Heart left ventricle (tissue), 16 donors: ENCODE data around the gene EMC1. TPM values are rescaled to one million over a fixed set of nuclear protein-coding genes. Genes with fewer than 3 reads are reported as not detected.

ENCODE experiments used
- ATAC-seq, 4 donors: fragments of 200-7000 bp; cut with Tn5 transposase; one replicate each; pipeline ENCODE4 v1.9.1; 2020 to 2022; ENCODE audit warnings: moderate library complexity in 4 of 4, mild to moderate bottlenecking in 3 of 4, moderate number of reproducible peaks in 1 of 4
- DNase-seq, 5 donors: peaks; one replicate each; pipeline ENCODE4 v3.0.0-alpha.2; 2020
- H3K27ac ChIP-seq, 12 donors: fragments of 200-600 bp; sonication (generic) in 4 of 12; one replicate each; pipeline versions ENCODE4 v1.5.0 to v1.8.0; 2016 to 2022; ENCODE audit warnings: mild to moderate bottlenecking in 2 of 12
- H3K27me3 ChIP-seq, 9 donors: fragments of 200-600 bp; sonication (generic) in 2 of 9; one replicate each; pipeline versions ENCODE4 v1.5.1 to v1.8.0; 2016 to 2022; ENCODE audit warnings: mild to moderate bottlenecking in 3 of 9
- H3K36me3 ChIP-seq, 9 donors: fragments of 200-600 bp; sonication (generic) in 2 of 9; one replicate each; pipeline versions ENCODE4 v1.5.0 to v1.8.0; 2018 to 2022; ENCODE audit warnings: mild to moderate bottlenecking in 2 of 9
- H3K4me1 ChIP-seq, 12 donors: fragments of 200-600 bp; sonication (generic) in 4 of 12; one replicate each; pipeline versions ENCODE4 v1.5.0 to v1.8.0; 2016 to 2022; ENCODE audit warnings: mild to moderate bottlenecking in 3 of 12
- H3K4me3 ChIP-seq, 12 donors: fragments of 200-600 bp; sonication (generic) in 4 of 12; one replicate each; pipeline versions ENCODE4 v1.5.0 to v1.8.0; 2017 to 2022; ENCODE audit warnings: mild to moderate bottlenecking in 9 of 12, moderate library complexity in 4 of 12
- H3K9me3 ChIP-seq, 12 donors: fragments of 200-600 bp; sonication (generic) in 4 of 12; one replicate each; pipeline versions ENCODE4 v1.5.0 to v1.8.0; 2016 to 2022; ENCODE audit warnings: mild to moderate bottlenecking in 1 of 12
- CTCF ChIP-seq, 12 donors: fragments of 200-600 bp; sonication (generic) in 4 of 12; IDR thresholded peaks; one replicate each; pipeline versions ENCODE4 v1.5.0 to v1.8.0; 2018 to 2022; ENCODE audit warnings: antibody characterized with exemption in 12 of 12, mild to moderate bottlenecking in 5 of 12
- POLR2A ChIP-seq, 2 donors: fragments of 450-650 bp; IDR thresholded peaks; one replicate each; pipeline ENCODE4 v1.6.1; 2017; ENCODE audit warnings: antibody characterized with exemption in 2 of 2, mild to moderate bottlenecking in 2 of 2, moderate library complexity in 2 of 2
- WGBS, 4 donors: extraction: QIAGEN DNeasy Blood & Tissue Kit in 2 of 4; methylation state at CpG; one replicate each; pipeline versions ENCODE4 v1.1.5 to v1.1.7; 2013 to 2018; 5-methylcytosine and 5-hydroxymethylcytosine counted together
- intact Hi-C, 10 donors: fragments of 100-400 bp; cut with DNase I; formaldehyde crosslinking; loops; one replicate each; pipeline versions ENCODE4 v1.11.1 to v1.14.2; 2022
- polyA plus RNA-seq, 2 donors: library from polyadenylated mRNA; stranded (reverse); fragments of 200-250 nt; gene quantifications; one replicate each; pipeline ENCODE4 v1.2.3, GENCODE V29; 2013
- total RNA-seq, 9 donors: library from RNA; depleted of rRNA in 2 of 9; stranded (reverse); fragments of >200 nt in 2 of 9; fragmentation: NEBNext Ultra II Directional in 3 of 9; extraction: Animal tissue kit (Norgen Biotek cat#: 25700) in 3 of 9; gene quantifications; one replicate each; pipeline versions ENCODE4 v1.1.0 to v1.2.4, GENCODE V29; 2016 to 2023
- donor health status: ischemic (EF 13 %, LVEDD 7.1; RV severe dilation, severe dysfunction).
- donor health status: healthy with polysubstance abuse.
- donor health status: DM: no; HTN: yes; CAD: no.
- donor health status: DM: no; HTN: no; CAD: no.
- donor health status: ischemic (EF 25% LVEDD 6.9; RV normal size, moderate dysfunction).
- donor health status: ischemic (EF 25% LVEDD 5.7; RV mildly dilated, moderate dysfunction).
- donor health status: healthy.
- donor health status: DM: yes; HTN: yes; CAD: no.
- donor health status: ischemic (EF 35%, LVEDD 5.7; RV mildly dilated, moderate dysfunction).
- donor health status: nonischemic (EF 11% LVEDD 7.7; RV severe dilation, severe dysfunction).
- donor health status: DM: yes; HTN: yes; CAD: no.
- donor health status: PGD.
- donor health status: ischemic (EF 29% LVEDD 5.4; RV normal size, mild dysfunction).
- donor health status: nonischemic (EF 23%, LVEDD 6.1; RV moderate dilation, normal function).

Gene EMC1
- total and polyA plus RNA-seq, 11 donors = 10.1 to 54.5 (median 28.9) TPM

- intact Hi-C loops = no loop called here
- no peak overlapping the region for H3K27ac ChIP-seq
- ATAC-seq (no peak), DNase-seq (no peak)
- TF ChIP-seq POLR2A (IDR thresholded peaks at IDR 0.05) (no peak), CTCF (IDR thresholded peaks at IDR 0.05) (no peak)
- no peaks in the 10 kb centered on the region for H3K4me1 ChIP-seq
- H3K27me3 ChIP-seq = no peaks in the 10 kb centered on the region
- H3K4me3 ChIP-seq = no peak overlapping the region
- H3K36me3 ChIP-seq = no peaks in the 10 kb centered on the region
- H3K9me3 ChIP-seq = no peaks in the 10 kb centered on the region
- 77 to 88% (median 86%) methylated on average over 10 to 11 of the region's 11 CpGs for WGBS, 4 donors
Measured at GRCh38 chr1:19268445-19268844, 17.1 kb upstream of the EMC1 start.

GRCh38 chr1:19262744-19263143, 11.4 kb upstream of the EMC1 start:
- intact Hi-C loops = no loop called here
- H3K27ac ChIP-seq = no peak overlapping the region
- WGBS, 4 donors = 86 to 95% (median 93%) methylated on average over 4 to 5 of the region's 5 CpGs
- H3K4me1 ChIP-seq = peaks cover 0 to 2% (median 0%) of the 10 kb centered on the region in 12 donors
- no peak for ATAC-seq
- peaks cover 0 to 31% (median 27%) of the 10 kb centered on the region in 9 donors for H3K36me3 ChIP-seq
- DNase-seq = no peak
- no peak overlapping the region for H3K4me3 ChIP-seq
- no peaks in the 10 kb centered on the region for H3K9me3 ChIP-seq
- TF ChIP-seq CTCF (IDR thresholded peaks at IDR 0.05) (no peak), POLR2A (IDR thresholded peaks at IDR 0.05) (no peak)
- no peaks in the 10 kb centered on the region for H3K27me3 ChIP-seq

- H3K4me1 ChIP-seq = peaks cover 0 to 9% (median 0%) of the 10 kb centered on the region in 12 donors
- DNase-seq (no peak), ATAC-seq (no peak)
- 70 to 86% (median 81%) methylated on average over 4 to 5 of the region's 5 CpGs for WGBS, 4 donors
- H3K4me3 ChIP-seq = no peak overlapping the region
- intact Hi-C loops = no loop called here
- peaks cover 0 to 38% (median 33%) of the 10 kb centered on the region in 9 donors for H3K36me3 ChIP-seq
- TF ChIP-seq CTCF (IDR thresholded peaks at IDR 0.05) = no peak
- no peak for TF ChIP-seq POLR2A (IDR thresholded peaks at IDR 0.05)
- H3K27ac ChIP-seq = no peak overlapping the region
- H3K9me3 ChIP-seq = no peaks in the 10 kb centered on the region
- H3K27me3 ChIP-seq = no peaks in the 10 kb centered on the region
Measured at GRCh38 chr1:19262047-19262446, 10.7 kb upstream of the EMC1 start.

GRCh38 chr1:19260211-19261138, 9.2 kb upstream of the EMC1 start:
- WGBS, 4 donors = 78 to 80% (median 78%) methylated on average over 20 to 21 of the region's 21 CpGs
- intact Hi-C loops = no loop called here
- no peak overlapping the region for H3K27ac ChIP-seq
- H3K4me1 ChIP-seq = peaks cover 0 to 11% (median 0%) of the 10 kb centered on the region in 12 donors
- DNase-seq (no peak), ATAC-seq (peak in 2 of 4 donors; percentile 4 to 31)
- H3K4me3 ChIP-seq = no peak overlapping the region
- no peak for TF ChIP-seq POLR2A (IDR thresholded peaks at IDR 0.05)
- TF ChIP-seq CTCF (IDR thresholded peaks at IDR 0.05) = no peak
- H3K36me3 ChIP-seq = peaks cover 0 to 52% (median 45%) of the 10 kb centered on the region in 9 donors
- no peaks in the 10 kb centered on the region for H3K9me3 ChIP-seq
- no peaks in the 10 kb centered on the region for H3K27me3 ChIP-seq
